ENCODE measurements around the gene NEU2.

Gene NEU2

DNA sequence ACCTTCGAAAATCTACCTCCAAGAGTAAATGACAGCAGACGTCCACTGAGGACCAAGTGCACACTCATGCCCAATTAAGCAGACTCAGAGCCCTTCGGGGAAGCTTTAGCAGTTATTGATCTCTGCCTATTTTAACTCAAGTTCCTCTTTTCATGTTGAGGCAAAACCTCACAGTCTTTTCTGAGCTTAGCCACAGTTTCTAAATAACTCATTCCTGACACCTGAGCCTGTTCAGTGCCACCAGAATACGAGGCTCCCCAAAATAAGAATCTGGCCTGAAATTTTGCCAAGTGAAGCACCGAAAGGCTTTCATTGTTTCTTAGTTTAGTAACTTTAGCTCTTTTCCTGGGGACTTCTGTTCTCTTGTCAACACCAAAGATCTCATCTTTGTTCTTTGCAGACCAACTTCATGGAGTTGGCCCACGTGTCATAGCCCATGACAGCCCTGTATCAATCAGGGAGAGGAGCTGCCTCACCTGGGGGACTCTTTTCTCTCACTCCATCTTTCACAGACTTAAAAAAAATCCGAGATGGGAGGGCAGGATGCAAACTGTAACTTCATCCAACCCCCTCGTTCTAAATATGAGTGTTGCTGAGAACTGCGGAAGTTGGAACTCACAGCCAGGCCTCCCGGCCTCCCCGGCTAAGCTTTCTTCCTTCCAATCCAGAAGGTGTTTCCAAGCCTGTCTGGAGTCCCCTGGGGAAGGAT is 49.9 kb downstream of the NEU2 start:
- H3K9ac ChIP-seq (ENCODE audit: low read length): no peak overlapping the region
- no peak overlapping the region for H3K27ac ChIP-seq (ENCODE audit: low read depth, low read length)
- H3K36me3 ChIP-seq (ENCODE audit: control insufficient read depth, insufficient read depth, low read length): no peaks in the 10 kb centered on the region
- H3K27me3 ChIP-seq (ENCODE audit: control insufficient read depth, insufficient read depth, low read length): no peaks in the 10 kb centered on the region
- H3K4me1 ChIP-seq (ENCODE audit: control insufficient read depth, insufficient read depth, low read length): no peaks in the 10 kb centered on the region
- H3K4me3 ChIP-seq (ENCODE audit: low read length): no peak overlapping the region

DNA sequence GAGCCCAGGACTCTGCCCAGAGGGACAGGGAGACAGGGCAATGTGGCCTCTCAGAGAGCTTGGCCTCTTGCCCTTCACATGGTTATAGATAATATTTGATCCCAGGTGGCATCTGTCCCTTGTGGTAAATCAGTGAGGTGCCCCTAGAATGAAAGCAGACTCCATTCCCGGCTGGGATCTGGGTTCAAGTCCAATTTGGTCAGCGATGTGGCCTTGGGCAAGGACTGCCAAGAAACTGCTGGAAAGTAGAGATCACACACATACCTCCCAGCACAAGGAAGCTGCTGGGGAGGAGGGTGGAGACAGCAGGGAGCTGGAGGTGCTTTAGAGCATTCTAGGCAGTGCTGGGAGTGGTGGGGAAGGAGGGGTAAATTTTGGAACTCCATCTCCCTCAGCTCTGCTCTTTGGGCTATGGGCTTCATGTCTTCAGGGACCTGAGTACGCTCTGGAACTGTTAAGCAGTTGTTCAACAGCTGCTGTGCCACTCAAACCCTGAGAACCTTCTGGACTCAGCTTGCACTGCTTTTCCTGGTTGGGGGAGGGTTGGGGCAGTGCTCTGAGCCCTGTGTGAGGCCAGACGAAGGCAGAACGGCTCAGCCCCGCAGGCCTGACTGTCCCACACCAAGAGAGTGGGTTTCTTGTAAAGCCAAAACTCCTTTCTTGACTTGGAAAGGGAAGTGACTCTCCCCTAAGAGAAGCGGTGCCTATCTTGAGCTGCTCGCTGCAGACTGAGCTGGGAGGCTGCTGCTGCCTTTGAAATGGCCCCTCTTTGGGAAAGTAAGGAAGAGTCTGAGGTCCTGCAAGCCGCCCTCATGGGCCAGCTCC is 50.7 kb downstream of the NEU2 start:
- no peaks in the 10 kb centered on the region for H3K36me3 ChIP-seq (ENCODE audit: control insufficient read depth, insufficient read depth, low read length)
- no peaks in the 10 kb centered on the region for H3K4me1 ChIP-seq (ENCODE audit: control insufficient read depth, insufficient read depth, low read length)
- H3K27me3 ChIP-seq (ENCODE audit: control insufficient read depth, insufficient read depth, low read length): no peaks in the 10 kb centered on the region
- no peak overlapping the region for H3K4me3 ChIP-seq (ENCODE audit: low read length)
- no peak overlapping the region for H3K9ac ChIP-seq (ENCODE audit: low read length)
- H3K27ac ChIP-seq (ENCODE audit: low read depth, low read length): no peak overlapping the region

DNA sequence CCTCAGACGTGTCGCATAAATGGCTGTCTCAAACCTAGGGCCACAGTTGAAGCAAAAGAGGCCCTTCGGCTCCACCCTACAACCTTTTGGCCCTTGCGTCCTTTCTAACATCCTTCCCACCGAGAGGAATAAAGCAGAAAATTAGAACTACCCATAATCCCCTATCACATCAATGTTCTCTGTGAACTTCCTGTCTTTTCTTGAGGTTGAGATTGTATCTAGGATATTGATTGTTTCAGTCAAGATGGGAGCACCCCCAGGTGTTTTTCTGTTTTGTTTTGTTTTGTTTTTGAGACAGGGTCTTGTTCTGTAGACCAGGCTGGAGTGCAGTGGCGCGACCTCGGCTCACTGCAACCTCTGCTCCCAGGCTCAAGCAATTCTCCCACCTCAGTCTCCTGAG is 51.3 kb downstream of the NEU2 start:
- no peak overlapping the region for H3K4me3 ChIP-seq (ENCODE audit: low read length)
- H3K27me3 ChIP-seq (ENCODE audit: control insufficient read depth, insufficient read depth, low read length): no peaks in the 10 kb centered on the region
- no peak overlapping the region for H3K27ac ChIP-seq (ENCODE audit: low read depth, low read length)
- H3K9ac ChIP-seq (ENCODE audit: low read length): no peak overlapping the region
- H3K36me3 ChIP-seq (ENCODE audit: control insufficient read depth, insufficient read depth, low read length): no peaks in the 10 kb centered on the region
- H3K4me1 ChIP-seq (ENCODE audit: control insufficient read depth, insufficient read depth, low read length): no peaks in the 10 kb centered on the region

GRCh38 chr2:233084488-233084887 is 52.0 kb downstream of the NEU2 start:
- Histone ChIP-seq H3K27ac (ENCODE audit: low read depth, low read length) (no peak overlapping the region), H3K9ac (ENCODE audit: low read length) (no peak overlapping the region), H3K27me3 (ENCODE audit: control insufficient read depth, insufficient read depth, low read length) (no peaks in the 10 kb centered on the region), H3K36me3 (ENCODE audit: control insufficient read depth, insufficient read depth, low read length) (no peaks in the 10 kb centered on the region), H3K4me1 (ENCODE audit: control insufficient read depth, insufficient read depth, low read length) (no peaks in the 10 kb centered on the region), H3K4me3 (ENCODE audit: low read length) (no peak overlapping the region)
